Measurements from ENCODE around the gene SPATA21. TPM values are rescaled to one million over a fixed set of nuclear protein-coding genes. Genes with fewer than 3 reads are reported as not detected.
A peak's percentile ranks its signal among the peaks of the same experiment; 100 is the strongest.
"Not testable (repeated sequence)": the region's sequence is repeated elsewhere in the genome, so short reads cannot be mapped to it uniquely, and the experiment has no call there.

Gene SPATA21
- polyA plus RNA-seq, 3 donors: not detected

GRCh38 chr1:16458831-16459230, 21.6 kb upstream of the SPATA21 start:
- no peak overlapping the region for H3K27ac ChIP-seq (ENCODE audit: low read depth in 1 of 2, low read length in 2 of 2)
- H3K27ac Mint-ChIP-seq: peak overlapping the region in 3 of 7 donors; percentile 12 to 50 (median 32)
- no peak overlapping the region for H3K4me3 Mint-ChIP-seq
- no peaks in the 10 kb centered on the region for H3K27me3 Mint-ChIP-seq (ENCODE audit: low read depth in 3 of 3)
- H3K4me2 ChIP-seq (replicated peaks; ENCODE audit: extremely low read depth, low read length, poor library complexity, severe bottlenecking): no peak overlapping the region
- H3K9ac ChIP-seq (ENCODE audit: insufficient read depth, low read length, poor library complexity, severe bottlenecking): no peak overlapping the region
- H3K36me3 ChIP-seq (replicated peaks in 1 of 2; ENCODE audit: control insufficient read depth in 1 of 2, insufficient read depth in 2 of 2, low read length in 2 of 2): peaks cover 87 to 98% of the 10 kb centered on the region in 2 donors
- peaks cover 92% of the 10 kb centered on the region for H4K20me1 ChIP-seq (ENCODE audit: insufficient read depth, low read length)
- no peak overlapping the region for H2AFZ ChIP-seq (ENCODE audit: insufficient read depth, low read depth, low read length, poor library complexity, severe bottlenecking)
- peaks cover 2% of the 10 kb centered on the region for H3K79me2 ChIP-seq (ENCODE audit: insufficient read depth, low read length)
- peaks cover 70 to 100% of the 10 kb centered on the region in 2 donors for H3K36me3 Mint-ChIP-seq
- WGBS (ENCODE audit: insufficient coverage): 91% methylated on average over 4 of the region's 6 CpGs
- no peak for TF ChIP-seq CTCF (IDR thresholded peaks at IDR 0.05)
- H3K9me3 Mint-ChIP-seq: no peaks in the 10 kb centered on the region
- no peaks in the 10 kb centered on the region for H3K4me1 Mint-ChIP-seq
- H3K4me3 ChIP-seq (replicated peaks in 1 of 3; ENCODE audit: low read depth in 2 of 3, low read length in 3 of 3): no peak overlapping the region
- H3K27me3 ChIP-seq (ENCODE audit: control insufficient read depth in 2 of 2, insufficient read depth in 2 of 2, low read length in 2 of 2): no peaks in the 10 kb centered on the region
- intact Hi-C loops (cut with micrococcal nuclease): no loop called here
- no peaks in the 10 kb centered on the region for H3K9me3 ChIP-seq (replicated peaks in 1 of 2; ENCODE audit: control insufficient read depth in 1 of 2, insufficient read depth in 1 of 2, low read length in 2 of 2)
- no peaks in the 10 kb centered on the region for H3K4me1 ChIP-seq (ENCODE audit: control insufficient read depth in 1 of 2, insufficient read depth in 2 of 2, low read length in 2 of 2)
- no peak for DNase-seq

GRCh38 chr1:16456151-16456550, 18.9 kb upstream of the SPATA21 start:
- peaks cover 75 to 99% of the 10 kb centered on the region in 2 donors for H3K36me3 Mint-ChIP-seq
- H3K27me3 ChIP-seq (ENCODE audit: control insufficient read depth in 2 of 2, insufficient read depth in 2 of 2, low read length in 2 of 2); intact Hi-C loops (cut with micrococcal nuclease); H3K27me3 Mint-ChIP-seq (ENCODE audit: low read depth in 3 of 3); H3K4me3 ChIP-seq (replicated peaks in 1 of 3; ENCODE audit: low read depth in 2 of 3, low read length in 3 of 3); H3K79me2 ChIP-seq (ENCODE audit: insufficient read depth, low read length); H3K9me3 Mint-ChIP-seq; DNase-seq; H3K27ac ChIP-seq (ENCODE audit: low read depth in 1 of 2, low read length in 2 of 2); H3K4me3 Mint-ChIP-seq; H3K4me1 ChIP-seq (ENCODE audit: control insufficient read depth in 1 of 2, insufficient read depth in 2 of 2, low read length in 2 of 2); H3K4me2 ChIP-seq (replicated peaks; ENCODE audit: extremely low read depth, low read length, poor library complexity, severe bottlenecking); H3K9me3 ChIP-seq (replicated peaks in 1 of 2; ENCODE audit: control insufficient read depth in 1 of 2, insufficient read depth in 1 of 2, low read length in 2 of 2); H3K9ac ChIP-seq (ENCODE audit: insufficient read depth, low read length, poor library complexity, severe bottlenecking); H3K4me1 Mint-ChIP-seq; H2AFZ ChIP-seq (ENCODE audit: insufficient read depth, low read depth, low read length, poor library complexity, severe bottlenecking): not testable (repeated sequence)
- WGBS (ENCODE audit: insufficient coverage): 97% methylated on average over 9 of the region's 10 CpGs
- Histone ChIP-seq H3K36me3 (replicated peaks in 1 of 2; ENCODE audit: control insufficient read depth in 1 of 2, insufficient read depth in 2 of 2, low read length in 2 of 2) (peaks cover 90 to 99% of the 10 kb centered on the region in 2 donors), H4K20me1 (ENCODE audit: insufficient read depth, low read length) (peaks cover 95% of the 10 kb centered on the region)
- H3K27ac Mint-ChIP-seq: peak overlapping the region in 1 of 7 donors; percentile 23

GRCh38 chr1:16454909-16455308, 17.7 kb upstream of the SPATA21 start:
- intact Hi-C loops (cut with micrococcal nuclease); H3K4me1 Mint-ChIP-seq; H3K79me2 ChIP-seq (ENCODE audit: insufficient read depth, low read length); H3K4me3 ChIP-seq (replicated peaks in 1 of 3; ENCODE audit: low read depth in 2 of 3, low read length in 3 of 3); H2AFZ ChIP-seq (ENCODE audit: insufficient read depth, low read depth, low read length, poor library complexity, severe bottlenecking); H3K27me3 Mint-ChIP-seq (ENCODE audit: low read depth in 3 of 3); H3K27ac ChIP-seq (ENCODE audit: low read depth in 1 of 2, low read length in 2 of 2); H3K9me3 ChIP-seq (replicated peaks in 1 of 2; ENCODE audit: control insufficient read depth in 1 of 2, insufficient read depth in 1 of 2, low read length in 2 of 2); H3K9ac ChIP-seq (ENCODE audit: insufficient read depth, low read length, poor library complexity, severe bottlenecking); H3K4me1 ChIP-seq (ENCODE audit: control insufficient read depth in 1 of 2, insufficient read depth in 2 of 2, low read length in 2 of 2); DNase-seq; H3K4me3 Mint-ChIP-seq; H3K27me3 ChIP-seq (ENCODE audit: control insufficient read depth in 2 of 2, insufficient read depth in 2 of 2, low read length in 2 of 2); H3K9me3 Mint-ChIP-seq; H3K4me2 ChIP-seq (replicated peaks; ENCODE audit: extremely low read depth, low read length, poor library complexity, severe bottlenecking): not testable (repeated sequence)
- Histone ChIP-seq H3K36me3 (replicated peaks in 1 of 2; ENCODE audit: control insufficient read depth in 1 of 2, insufficient read depth in 2 of 2, low read length in 2 of 2) (peaks cover 93 to 100% of the 10 kb centered on the region in 2 donors), H4K20me1 (ENCODE audit: insufficient read depth, low read length) (peaks cover 98% of the 10 kb centered on the region)
- no CpG with 5 or more reads among the region's 3 CpGs for WGBS (ENCODE audit: insufficient coverage)
- Mint-ChIP-seq H3K27ac (peak overlapping the region in 1 of 7 donors; percentile 74), H3K36me3 (peaks cover 78 to 99% of the 10 kb centered on the region in 2 donors)

Measured in CD14-positive monocyte (primary cell).